Colonic mucosa (tissue), 4 donors: ENCODE data around the gene SEMA3B. TPM values are rescaled to one million over a fixed set of nuclear protein-coding genes. Genes with fewer than 3 reads are reported as not detected.

Experiments
- DNase-seq: peaks from one replicate; pipeline ENCODE4 v3.0.0-alpha.2; 2020
- H3K27ac ChIP-seq: fragments of 200-600 bp; one replicate; pipeline ENCODE4 v1.8.0; 2021
- H3K27me3 ChIP-seq: fragments of 200-600 bp; one replicate; pipeline ENCODE4 v1.8.0; 2021
- H3K36me3 ChIP-seq: fragments of 200-600 bp; one replicate; pipeline ENCODE4 v1.8.0; 2021
- H3K4me1 ChIP-seq: fragments of 200-600 bp; one replicate; pipeline ENCODE4 v1.8.0; 2021; ENCODE audit warnings: mild to moderate bottlenecking
- H3K4me3 ChIP-seq: fragments of 200-600 bp; one replicate; pipeline ENCODE4 v1.8.0; 2021
- H3K9ac ChIP-seq, 2 donors: one replicate each; pipeline ENCODE4 v1.7.0; 2013; ENCODE audit warnings: control low read depth in 2 of 2, low read depth in 2 of 2, low read length in 2 of 2
- H3K9me3 ChIP-seq: fragments of 200-600 bp; one replicate; pipeline ENCODE4 v1.8.0; 2021
- intact Hi-C: fragments of 100-400 bp; cut with DNase I; formaldehyde crosslinking; loops from one replicate; pipeline ENCODE4 v1.14.1; 2022
- total RNA-seq, 2 donors: library from RNA; stranded (reverse); fragmentation: NEBNext Ultra II Directional in 1 of 2; extraction: Animal tissue kit (Norgen Biotek cat#: 25700) in 1 of 2; gene quantifications; one replicate each; pipeline ENCODE4 v1.2.1, GENCODE V29; 2021
- TF ChIP-seq, protein P1 (sequence below): fragments of 200-600 bp; IDR thresholded peaks from one replicate; pipeline ENCODE4 v1.8.0; 2022; ENCODE audit warnings: antibody characterized with exemption, mild to moderate bottlenecking
- donor health status: healthy.
- donor health status: DM: no; HTN: no; CAD: no.
- donor health status: DM: no; HTN: no; CAD: no.

The SEMA3B gene
- total RNA-seq, 2 donors from 2014 or later: 51.6 to 57.0 TPM

DNA sequence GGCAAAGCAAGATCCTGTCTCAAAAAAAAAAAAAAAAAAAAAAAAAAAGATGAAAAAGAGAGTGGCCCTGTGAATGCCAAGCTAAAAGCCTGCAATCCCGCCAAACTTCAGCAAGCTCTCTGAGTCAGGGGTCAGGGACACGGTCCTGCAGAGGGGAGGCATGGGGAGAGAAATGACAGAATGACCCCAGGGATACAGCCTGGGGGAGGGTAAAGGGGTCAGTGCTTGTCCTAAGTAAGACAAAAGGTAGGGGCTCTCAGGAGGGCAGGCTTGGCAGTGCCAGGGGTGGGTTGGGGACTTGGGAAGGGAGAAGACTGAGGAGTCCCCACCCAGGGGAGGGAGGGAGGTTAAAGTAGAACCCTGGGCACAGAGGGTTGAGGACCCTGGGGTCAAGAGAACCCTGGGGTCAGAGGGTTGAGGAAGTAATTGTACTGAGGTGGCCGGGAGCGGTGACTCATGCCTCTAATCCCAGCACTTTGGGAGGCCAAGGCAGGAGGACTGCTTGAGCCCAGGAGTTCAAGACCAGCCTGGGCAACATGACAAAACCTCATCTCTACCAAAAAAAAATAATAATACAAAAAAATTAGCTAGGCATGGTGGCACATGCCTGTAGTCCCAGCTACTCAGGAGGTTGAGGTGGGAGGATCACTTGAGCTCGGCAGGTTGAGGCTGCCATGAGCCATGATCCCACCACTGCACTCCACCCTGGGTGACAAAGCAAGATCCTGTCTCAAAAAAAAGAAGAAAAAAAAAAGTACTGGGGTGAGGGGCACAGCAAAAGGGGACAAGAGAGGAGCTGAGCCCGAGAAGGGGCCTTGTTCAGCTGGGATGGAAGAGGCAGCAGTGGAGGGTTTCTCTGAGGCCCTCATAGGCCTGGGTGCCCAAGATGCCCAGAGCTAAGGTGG, 5.2 kb upstream of the SEMA3B start:
- H3K4me1 ChIP-seq: peaks cover 15% of the 10 kb centered on the region

DNA sequence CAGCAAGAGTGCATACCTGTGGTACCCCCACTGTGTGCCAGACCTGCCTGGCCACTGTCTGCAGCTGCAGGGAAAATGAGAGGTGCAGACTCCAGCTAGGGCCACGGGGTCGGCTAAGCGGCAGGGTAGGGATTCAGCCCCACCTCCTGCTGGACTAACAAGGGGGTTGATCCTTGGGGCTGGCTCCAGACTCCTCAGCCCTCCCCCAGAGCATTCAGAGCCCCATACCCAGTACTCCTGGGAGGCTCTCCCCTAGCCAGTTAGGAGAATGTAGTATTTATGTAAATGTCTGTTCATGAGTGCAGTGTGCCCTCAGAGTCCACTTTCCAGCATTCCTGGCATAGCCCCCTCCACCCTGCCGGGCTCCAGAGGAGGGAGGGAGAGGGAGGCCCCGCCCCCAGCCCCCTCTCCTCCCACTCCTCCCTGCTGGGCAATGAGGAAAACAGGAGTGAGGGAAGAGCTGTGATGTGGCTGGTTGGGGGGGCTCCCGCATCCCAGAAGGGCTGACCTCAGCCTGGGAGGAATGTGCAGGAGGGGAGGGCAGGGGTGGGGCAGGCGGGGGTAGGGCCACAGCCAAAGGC, 4.5 kb upstream of the SEMA3B start:
- TF ChIP-seq, protein P1, sequence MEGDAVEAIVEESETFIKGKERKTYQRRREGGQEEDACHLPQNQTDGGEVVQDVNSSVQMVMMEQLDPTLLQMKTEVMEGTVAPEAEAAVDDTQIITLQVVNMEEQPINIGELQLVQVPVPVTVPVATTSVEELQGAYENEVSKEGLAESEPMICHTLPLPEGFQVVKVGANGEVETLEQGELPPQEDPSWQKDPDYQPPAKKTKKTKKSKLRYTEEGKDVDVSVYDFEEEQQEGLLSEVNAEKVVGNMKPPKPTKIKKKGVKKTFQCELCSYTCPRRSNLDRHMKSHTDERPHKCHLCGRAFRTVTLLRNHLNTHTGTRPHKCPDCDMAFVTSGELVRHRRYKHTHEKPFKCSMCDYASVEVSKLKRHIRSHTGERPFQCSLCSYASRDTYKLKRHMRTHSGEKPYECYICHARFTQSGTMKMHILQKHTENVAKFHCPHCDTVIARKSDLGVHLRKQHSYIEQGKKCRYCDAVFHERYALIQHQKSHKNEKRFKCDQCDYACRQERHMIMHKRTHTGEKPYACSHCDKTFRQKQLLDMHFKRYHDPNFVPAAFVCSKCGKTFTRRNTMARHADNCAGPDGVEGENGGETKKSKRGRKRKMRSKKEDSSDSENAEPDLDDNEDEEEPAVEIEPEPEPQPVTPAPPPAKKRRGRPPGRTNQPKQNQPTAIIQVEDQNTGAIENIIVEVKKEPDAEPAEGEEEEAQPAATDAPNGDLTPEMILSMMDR: no peak
- H3K27ac ChIP-seq: peak overlapping the region; percentile 85
- intact Hi-C loops: no loop called here
- H3K27me3 ChIP-seq: no peaks in the 10 kb centered on the region
- peak; percentile 60 for DNase-seq
- H3K36me3 ChIP-seq: no peaks in the 10 kb centered on the region
- H3K9me3 ChIP-seq: no peaks in the 10 kb centered on the region
- H3K4me3 ChIP-seq: no peak overlapping the region
- peak overlapping the region; percentile 9 to 36 for H3K9ac ChIP-seq
- peaks cover 15% of the 10 kb centered on the region for H3K4me1 ChIP-seq

More for the DNA sequence above, 5.2 kb upstream of the SEMA3B start:
- intact Hi-C loops: no loop called here
- DNase-seq: no peak
- no peaks in the 10 kb centered on the region for H3K27me3 ChIP-seq
- H3K27ac ChIP-seq: peak overlapping the region; percentile 85
- no peaks in the 10 kb centered on the region for H3K9me3 ChIP-seq
- no peak overlapping the region for H3K4me3 ChIP-seq
- H3K9ac ChIP-seq: peak overlapping the region in 1 of 2 donors; percentile 36
- TF ChIP-seq, protein P1: no peak
- no peaks in the 10 kb centered on the region for H3K36me3 ChIP-seq

DNA sequence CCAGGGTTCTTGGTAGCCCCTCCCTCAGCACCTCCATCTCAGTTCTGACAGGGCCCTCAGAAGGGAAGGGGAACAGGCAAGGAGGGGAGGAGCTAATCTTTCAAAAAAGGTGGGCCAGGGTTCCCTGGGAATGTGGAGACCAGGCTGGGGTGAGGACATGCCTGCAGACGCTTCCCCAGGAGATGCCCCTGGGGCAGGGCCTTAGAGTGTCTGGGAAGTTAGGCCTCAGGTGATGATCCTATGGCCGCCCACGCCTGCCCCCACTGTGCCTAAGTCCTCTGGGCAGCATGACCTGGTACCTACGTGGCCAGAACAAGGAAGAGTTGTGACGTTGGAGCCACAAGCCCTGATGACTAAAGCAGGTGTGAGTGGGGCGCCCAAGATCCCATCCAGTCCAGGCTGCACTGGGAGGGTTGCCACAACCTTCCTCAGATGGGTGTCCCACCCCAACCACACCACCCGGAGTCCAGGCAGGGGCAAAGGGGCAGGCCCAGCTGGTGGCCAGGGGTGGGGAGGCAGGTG, 3.9 kb upstream of the SEMA3B start:
- H3K4me1 ChIP-seq: peaks cover 11% of the 10 kb centered on the region
- no peaks in the 10 kb centered on the region for H3K9me3 ChIP-seq
- TF ChIP-seq, protein P1: no peak
- H3K27me3 ChIP-seq: no peaks in the 10 kb centered on the region
- H3K36me3 ChIP-seq: no peaks in the 10 kb centered on the region
- intact Hi-C loops: no loop called here
- H3K9ac ChIP-seq: peak overlapping the region; percentile 16 to 32
- no peak for DNase-seq
- peak overlapping the region; percentile 85 for H3K27ac ChIP-seq
- no peak overlapping the region for H3K4me3 ChIP-seq

DNA sequence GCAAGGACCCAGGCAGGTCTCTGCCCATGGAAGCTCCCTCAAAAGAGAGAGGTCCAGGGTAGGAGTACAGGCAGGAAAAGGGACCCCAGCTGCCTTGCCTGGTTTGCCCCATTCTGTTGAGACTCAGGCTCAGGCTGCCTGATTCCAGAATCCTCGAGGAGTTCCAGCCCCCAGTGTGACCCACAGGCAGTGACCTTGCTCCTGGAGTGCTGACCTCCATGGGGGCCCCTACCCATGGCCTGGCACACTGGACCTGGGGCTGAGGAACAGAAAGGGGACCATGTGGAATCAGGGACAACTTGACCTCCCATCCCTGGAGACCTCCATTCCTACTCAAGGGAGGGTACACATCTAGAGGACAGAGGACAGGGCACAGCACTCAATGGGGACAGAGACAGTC, 3.4 kb upstream of the SEMA3B start:
- intact Hi-C loops: no loop called here
- Histone ChIP-seq H3K27me3 (no peaks in the 10 kb centered on the region), H3K9me3 (no peaks in the 10 kb centered on the region), H3K9ac (peak overlapping the region; percentile 16 to 32), H3K36me3 (no peaks in the 10 kb centered on the region), H3K4me1 (peaks cover 11% of the 10 kb centered on the region), H3K4me3 (no peak overlapping the region), H3K27ac (peak overlapping the region; percentile 85)
- DNase-seq: no peak
- TF ChIP-seq, protein P1: no peak

DNA sequence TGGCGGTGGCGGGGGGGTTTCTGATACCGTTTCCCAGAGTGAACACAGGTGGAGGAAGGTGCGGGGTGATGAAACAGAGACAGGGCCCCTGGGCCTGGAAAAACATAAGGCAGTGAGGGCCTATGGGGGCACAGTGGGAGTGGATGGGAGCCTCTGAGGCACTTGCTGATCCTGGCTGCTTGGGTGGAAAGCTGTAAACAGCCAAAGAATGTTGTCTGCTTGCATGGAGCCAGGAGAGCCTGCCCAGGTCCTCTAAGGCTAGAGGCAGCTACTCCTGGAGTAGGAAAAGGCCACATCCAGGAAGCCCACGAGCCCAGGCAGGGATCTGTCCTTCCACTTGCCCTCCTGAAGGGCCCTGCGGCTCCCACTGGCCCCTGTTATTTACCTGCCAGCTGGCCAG, 2.9 kb upstream of the SEMA3B start:
- peak overlapping the region; percentile 37 to 91 for H3K9ac ChIP-seq
- H3K4me3 ChIP-seq: no peak overlapping the region
- intact Hi-C loops: no loop called here
- TF ChIP-seq, protein P1: no peak
- H3K36me3 ChIP-seq: no peaks in the 10 kb centered on the region
- DNase-seq: no peak
- H3K27me3 ChIP-seq: no peaks in the 10 kb centered on the region
- peak overlapping the region; percentile 85 for H3K27ac ChIP-seq
- H3K4me1 ChIP-seq: peaks cover 11% of the 10 kb centered on the region
- H3K9me3 ChIP-seq: no peaks in the 10 kb centered on the region
